PC-9 (cell line): ENCODE results near the gene CFAP46. TPM values are rescaled to one million over a fixed set of nuclear protein-coding genes. Genes with fewer than 3 reads are reported as not detected.

Experiments used
- BruUV-seq: library from RNA; stranded (reverse); fragments of 400-500 nt; replicated peaks from 2 replicates; lab custom pipeline; 2021; lab: Mats Ljungman, UMichigan
- CTCF ChIA-PET: fragments of 300-600 bp; sonication (Branson Sonifier 250); formaldehyde crosslinking; loops from one replicate; lab custom pipeline; 2022; ENCODE audit warnings: antibody characterized with exemption; lab: Charles Lee
- POLR2A ChIA-PET: fragments of 300-600 bp; sonication (Branson Sonifier 250); formaldehyde crosslinking; loops from one replicate; lab custom pipeline; 2022; ENCODE audit warnings: antibody characterized with exemption; ENCODE audit not compliant: unreplicated experiment; lab: Charles Lee
- DNase-seq, 2 experiments: peaks; one replicate each; pipeline versions ENCODE4 v3.0.0 to v3.0.0-alpha.2; 2015 to 2022; ENCODE audit warnings: mixed read lengths in 1 of 2
- H2AFZ ChIP-seq: fragments of 200-600 bp; sonication (generic); 2 replicates; pipeline ENCODE4 v1.8.1; 2017; ENCODE audit warnings: antibody characterized with exemption
- H3F3A ChIP-seq: fragments of 200-600 bp; sonication (generic); 2 replicates; pipeline ENCODE4 v1.8.1; 2017; ENCODE audit warnings: antibody characterized with exemption, mild to moderate bottlenecking, low read depth; ENCODE audit not compliant: insufficient read depth
- H3K27ac ChIP-seq: fragments of 200-600 bp; sonication (generic); 2 replicates; pipeline ENCODE4 v1.6.1; 2016; ENCODE audit warnings: mixed run types
- H3K27me3 ChIP-seq: fragments of 200-600 bp; sonication (generic); 2 replicates; pipeline ENCODE4 v1.6.1; 2016; ENCODE audit warnings: low read depth, mixed run types; ENCODE audit not compliant: insufficient read depth
- H3K36me3 ChIP-seq: fragments of 200-600 bp; sonication (generic); 2 replicates; pipeline ENCODE4 v1.6.1; 2016; ENCODE audit warnings: low read depth, mixed run types
- H3K4me1 ChIP-seq: fragments of 200-600 bp; sonication (generic); replicated peaks from 2 replicates; pipeline ENCODE4 v1.6.1; 2016; ENCODE audit warnings: mixed run types; ENCODE audit not compliant: insufficient read depth
- H3K4me2 ChIP-seq: fragments of 200-600 bp; sonication (generic); 2 replicates; pipeline ENCODE4 v1.6.1; 2017; ENCODE audit warnings: mixed run types
- H3K4me3 ChIP-seq: fragments of 200-600 bp; sonication (generic); 2 replicates; pipeline ENCODE4 v1.6.1; 2016; ENCODE audit warnings: mixed run types
- H3K79me2 ChIP-seq: fragments of 200-600 bp; sonication (generic); 2 replicates; pipeline ENCODE4 v1.6.1; 2017; ENCODE audit warnings: low read depth, mixed run types
- H3K9me2 ChIP-seq: fragments of 200-600 bp; sonication (generic); 2 replicates; pipeline ENCODE4 v1.8.1; 2017; ENCODE audit warnings: mild to moderate bottlenecking; ENCODE audit not compliant: insufficient read depth
- H3K9me3 ChIP-seq: fragments of 200-600 bp; sonication (generic); 2 replicates; pipeline ENCODE4 v1.8.1; 2016; ENCODE audit warnings: low read depth; ENCODE audit not compliant: insufficient read depth
- H4K20me1 ChIP-seq: fragments of 200-600 bp; sonication (generic); 2 replicates; pipeline ENCODE4 v1.8.1; 2017; ENCODE audit not compliant: insufficient read depth
- EZH2 ChIP-seq: fragments of 200-600 bp; sonication (generic); IDR thresholded peaks from 2 replicates; pipeline ENCODE4 v1.8.0; 2017; ENCODE audit warnings: antibody characterized with exemption, low read depth
- intact Hi-C: fragments of 100-400 bp; cut with micrococcal nuclease; formaldehyde crosslinking; loops from one replicate; pipeline ENCODE4 v1.10.0; 2022; ENCODE audit not compliant: unreplicated experiment
- total RNA-seq: library from RNA; stranded (reverse); gene quantifications from 2 replicates; pipeline ENCODE4 v1.2.3, GENCODE V29; 2021
- TF ChIP-seq, protein P1 (sequence below): fragments of 200-600 bp; sonication (generic); conservative IDR thresholded peaks from 2 replicates; pipeline ENCODE4 v1.6.1; 2017; ENCODE audit warnings: mixed run types, antibody characterized with exemption, mild to moderate bottlenecking, moderate library complexity

Gene CFAP46
- total RNA-seq, 1 experiment from 2014 or later: not detected

DNA sequence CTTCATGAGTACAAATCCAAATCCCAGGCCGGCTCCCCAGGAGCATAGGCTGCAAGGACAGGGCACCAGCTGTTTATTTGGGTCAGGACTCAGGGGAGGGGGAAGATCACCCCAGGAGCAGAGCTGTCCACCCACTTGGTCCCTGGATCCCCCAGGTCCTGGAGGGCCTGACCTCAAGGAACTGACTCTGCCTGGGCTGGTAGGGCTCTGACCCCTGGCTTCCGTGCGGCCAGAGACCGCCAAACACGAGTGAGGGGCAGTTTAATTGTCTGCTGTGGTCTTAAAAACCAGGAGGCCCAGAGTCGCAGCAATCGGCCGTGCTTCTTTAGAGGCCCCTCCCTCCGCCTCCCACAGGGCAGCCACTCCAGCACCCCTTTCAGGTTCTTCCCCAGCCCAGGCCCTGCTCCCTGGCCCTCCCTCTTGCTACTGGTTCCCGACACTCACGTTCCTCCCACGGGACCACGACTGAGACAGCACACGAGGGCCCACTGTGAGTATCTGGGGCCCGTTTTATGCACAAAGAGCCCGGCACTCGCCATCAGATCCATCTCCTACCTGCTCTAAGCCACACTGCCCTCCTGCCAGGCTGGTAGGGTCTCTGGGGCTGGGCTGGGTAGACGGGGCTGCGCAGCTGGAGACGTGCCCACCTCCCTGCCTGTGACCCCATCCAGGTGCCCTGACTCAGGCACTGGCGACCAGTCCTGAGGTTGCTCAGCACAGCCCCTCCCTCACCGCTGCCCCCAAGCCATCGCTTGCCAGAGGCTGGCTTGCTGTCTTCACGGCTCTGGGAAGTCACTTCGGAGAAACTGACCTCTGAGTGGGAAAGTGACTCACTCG, 30.0 kb upstream of the CFAP46 start:
- Histone ChIP-seq H3K27ac (no peak overlapping the region), H3K27me3 (peaks cover 90% of the 10 kb centered on the region), H3K79me2 (no peaks in the 10 kb centered on the region), H3F3A (no peaks in the 10 kb centered on the region), H3K9me3 (no peaks in the 10 kb centered on the region), H3K9me2 (no peaks in the 10 kb centered on the region), H3K4me3 (no peak overlapping the region), H4K20me1 (no peaks in the 10 kb centered on the region), H2AFZ (no peak overlapping the region), H3K36me3 (no peaks in the 10 kb centered on the region), H3K4me2 (no peak overlapping the region), H3K4me1 (no peaks in the 10 kb centered on the region)
- intact Hi-C loops: no loop called here
- no TSS peak for BruUV-seq
- ChIA-PET CTCF (no interaction called here), POLR2A (no interaction called here)
- DNase-seq: no peak
- TF ChIP-seq, protein P1, sequence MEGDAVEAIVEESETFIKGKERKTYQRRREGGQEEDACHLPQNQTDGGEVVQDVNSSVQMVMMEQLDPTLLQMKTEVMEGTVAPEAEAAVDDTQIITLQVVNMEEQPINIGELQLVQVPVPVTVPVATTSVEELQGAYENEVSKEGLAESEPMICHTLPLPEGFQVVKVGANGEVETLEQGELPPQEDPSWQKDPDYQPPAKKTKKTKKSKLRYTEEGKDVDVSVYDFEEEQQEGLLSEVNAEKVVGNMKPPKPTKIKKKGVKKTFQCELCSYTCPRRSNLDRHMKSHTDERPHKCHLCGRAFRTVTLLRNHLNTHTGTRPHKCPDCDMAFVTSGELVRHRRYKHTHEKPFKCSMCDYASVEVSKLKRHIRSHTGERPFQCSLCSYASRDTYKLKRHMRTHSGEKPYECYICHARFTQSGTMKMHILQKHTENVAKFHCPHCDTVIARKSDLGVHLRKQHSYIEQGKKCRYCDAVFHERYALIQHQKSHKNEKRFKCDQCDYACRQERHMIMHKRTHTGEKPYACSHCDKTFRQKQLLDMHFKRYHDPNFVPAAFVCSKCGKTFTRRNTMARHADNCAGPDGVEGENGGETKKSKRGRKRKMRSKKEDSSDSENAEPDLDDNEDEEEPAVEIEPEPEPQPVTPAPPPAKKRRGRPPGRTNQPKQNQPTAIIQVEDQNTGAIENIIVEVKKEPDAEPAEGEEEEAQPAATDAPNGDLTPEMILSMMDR: no peak
- no peak for TF ChIP-seq EZH2

DNA sequence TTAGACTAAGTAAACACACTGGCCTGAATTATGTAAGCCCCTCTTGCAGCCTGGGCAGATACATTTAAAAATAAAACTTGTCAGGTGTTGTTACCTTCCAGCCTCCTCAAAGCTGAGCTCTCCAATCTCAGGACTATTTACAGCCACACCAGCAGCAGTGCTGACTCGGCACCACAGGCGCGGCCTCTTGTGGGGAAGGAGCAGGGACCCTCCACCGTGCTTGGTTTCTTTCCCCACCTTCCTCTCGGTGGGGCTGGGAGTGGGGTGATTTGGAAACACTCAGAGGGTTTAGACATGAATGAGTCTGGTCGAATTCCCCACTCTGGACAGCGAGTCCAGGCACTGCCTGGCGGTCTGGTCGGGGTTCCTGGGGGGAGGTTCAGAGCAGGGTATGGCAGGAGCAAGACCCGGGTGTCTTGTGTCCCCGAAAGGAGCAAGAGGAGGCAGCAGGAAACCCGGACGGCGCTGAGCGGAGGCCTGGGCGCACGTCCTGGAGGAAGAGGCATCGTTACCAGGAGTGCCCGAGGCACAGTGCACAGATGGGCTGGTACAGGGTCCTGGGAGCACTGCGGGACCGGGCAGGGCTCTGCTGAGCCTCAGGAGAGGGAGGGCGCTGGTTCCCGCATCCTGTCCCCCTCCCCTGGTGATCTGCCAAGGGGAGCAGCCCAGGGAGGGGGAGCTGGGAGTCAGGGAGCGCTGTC, 29.2 kb upstream of the CFAP46 start:
- Histone ChIP-seq H3K27ac (no peak overlapping the region), H3K79me2 (no peaks in the 10 kb centered on the region), H3K36me3 (no peaks in the 10 kb centered on the region), H3K9me2 (no peaks in the 10 kb centered on the region), H3K9me3 (no peaks in the 10 kb centered on the region), H3K27me3 (peaks cover 85% of the 10 kb centered on the region), H2AFZ (no peak overlapping the region), H4K20me1 (no peaks in the 10 kb centered on the region), H3F3A (no peaks in the 10 kb centered on the region), H3K4me1 (no peaks in the 10 kb centered on the region), H3K4me2 (no peak overlapping the region), H3K4me3 (no peak overlapping the region)
- TF ChIP-seq, protein P1: no peak
- no peak for TF ChIP-seq EZH2
- CTCF ChIA-PET: no interaction called here
- intact Hi-C loops: no loop called here
- BruUV-seq: no TSS peak
- POLR2A ChIA-PET: no interaction called here
- no peak for DNase-seq

DNA sequence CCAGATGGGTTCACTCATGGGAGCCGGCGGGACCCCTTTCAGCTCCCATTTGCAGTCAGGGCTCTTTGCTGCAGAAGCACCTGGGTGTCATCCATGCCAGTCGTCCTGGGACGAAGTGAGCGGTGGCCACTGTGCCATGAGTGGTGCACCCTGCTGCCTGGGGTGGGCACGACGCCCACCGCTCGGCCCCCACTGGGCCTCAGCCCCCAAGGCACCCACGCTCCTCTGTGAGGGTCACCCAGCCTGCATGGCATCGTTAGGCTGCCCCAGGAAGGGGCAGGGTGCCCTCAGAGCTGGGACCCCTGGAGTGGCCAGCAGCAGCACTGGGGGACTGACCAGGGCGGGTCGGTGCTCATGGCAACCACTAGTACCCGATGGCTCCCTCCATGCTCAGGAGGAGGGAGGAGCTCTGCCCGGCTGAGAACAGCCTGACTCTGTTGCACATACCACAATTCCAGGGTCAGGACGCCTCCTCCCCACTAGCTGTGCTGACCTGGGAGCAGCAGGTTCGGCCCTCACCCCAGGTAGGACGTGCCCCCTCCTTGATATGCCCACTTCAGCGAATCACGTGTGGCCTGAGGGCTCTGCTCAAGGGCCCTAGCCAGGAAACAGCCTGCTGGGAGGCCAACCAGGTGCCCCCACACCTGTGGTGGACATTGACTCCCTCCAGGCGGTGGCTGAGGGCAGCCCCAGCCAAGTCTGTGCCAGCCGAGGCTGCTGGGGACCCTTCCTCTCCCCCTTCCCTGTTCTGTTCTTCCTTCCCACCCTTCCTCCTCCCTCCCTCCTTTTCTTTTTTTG, 28.5 kb upstream of the CFAP46 start:
- no peaks in the 10 kb centered on the region for H3K36me3 ChIP-seq
- DNase-seq: no peak
- no TSS peak for BruUV-seq

More for the DNA sequence above, 28.5 kb upstream of the CFAP46 start:
- H3K79me2 ChIP-seq: no peaks in the 10 kb centered on the region
- no peak overlapping the region for H3K4me2 ChIP-seq
- intact Hi-C loops: no loop called here
- H3K27me3 ChIP-seq: peaks cover 87% of the 10 kb centered on the region
- TF ChIP-seq, protein P1: no peak
- TF ChIP-seq EZH2: no peak
- H3K9me2 ChIP-seq: no peaks in the 10 kb centered on the region
- ChIA-PET CTCF (no interaction called here), POLR2A (no interaction called here)
- H4K20me1 ChIP-seq: no peaks in the 10 kb centered on the region
- no peaks in the 10 kb centered on the region for H3K4me1 ChIP-seq
- no peak overlapping the region for H3K4me3 ChIP-seq
- H3F3A ChIP-seq: no peaks in the 10 kb centered on the region
- no peaks in the 10 kb centered on the region for H3K9me3 ChIP-seq
- H2AFZ ChIP-seq: no peak overlapping the region
- no peak overlapping the region for H3K27ac ChIP-seq
